ENCODE measurements around the gene XPR1.

The XPR1 gene

DNA sequence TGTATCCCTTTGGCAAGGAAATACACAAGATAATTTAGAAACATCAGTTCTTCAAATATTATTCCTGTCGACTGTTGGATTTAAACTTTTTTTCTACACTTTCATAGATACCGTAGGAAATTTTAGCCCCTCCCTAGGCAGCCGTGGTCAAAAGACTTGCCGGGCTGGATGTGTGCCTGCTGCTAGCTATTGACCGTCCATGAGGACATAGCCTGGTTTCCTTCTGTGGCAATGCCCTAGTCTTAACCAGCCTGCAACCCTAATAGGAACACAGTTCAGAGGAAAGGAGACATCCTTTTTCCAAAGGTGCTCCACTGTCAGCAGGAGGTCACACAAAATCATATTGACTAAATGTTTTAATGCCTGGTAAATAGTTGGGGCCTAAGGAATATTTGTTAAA is 260.4 kb downstream of the XPR1 start:
- DNase-seq (ENCODE audit: low spot score), result no peak

- DNase-seq (ENCODE audit: low spot score), result no peak
These were observed 260.9 kb downstream of the XPR1 start for GRCh38 chr1:180892675-180893074.

GRCh38 chr1:180893614-180894013 is 261.8 kb downstream of the XPR1 start:
- no peak for DNase-seq (ENCODE audit: low spot score)

GRCh38 chr1:180896161-180896560 is 264.3 kb downstream of the XPR1 start:
- DNase-seq (ENCODE audit: low spot score), result no peak

GRCh38 chr1:180898441-180899219 is 266.8 kb downstream of the XPR1 start:
- no peak for DNase-seq (ENCODE audit: low spot score)

- DNase-seq (ENCODE audit: low spot score), result no peak
These were observed 267.4 kb downstream of the XPR1 start for GRCh38 chr1:180899262-180899661.

- no peak for DNase-seq (ENCODE audit: low spot score)
These were observed 269.5 kb downstream of the XPR1 start for GRCh38 chr1:180901076-180901990.

- DNase-seq (ENCODE audit: low spot score), result no peak
These were observed 270.7 kb downstream of the XPR1 start for GRCh38 chr1:180902541-180902940.

DNA sequence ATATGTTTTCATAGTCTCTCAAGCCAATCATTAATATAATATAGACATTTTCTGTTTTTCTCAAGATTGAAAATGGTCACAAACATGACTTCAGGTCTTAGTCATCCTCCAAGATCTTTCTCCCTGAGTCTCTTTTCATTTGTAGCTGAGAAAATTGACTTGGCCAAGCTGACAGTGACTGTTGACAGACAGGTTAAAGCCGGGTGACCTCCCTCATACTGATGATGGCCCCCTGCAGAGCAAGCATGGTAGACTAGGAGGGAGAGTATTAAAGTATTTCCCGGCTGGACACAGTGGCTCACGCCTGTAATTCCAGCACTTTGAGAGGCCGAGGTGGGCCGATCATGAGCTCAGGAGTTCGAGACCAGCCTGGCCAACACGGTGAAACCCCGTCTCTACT is 274.1 kb downstream of the XPR1 start:
- no peak for DNase-seq (ENCODE audit: low spot score)

GRCh38 chr1:180906511-180906910 is 274.7 kb downstream of the XPR1 start:
- DNase-seq (ENCODE audit: low spot score), result no peak

DNA sequence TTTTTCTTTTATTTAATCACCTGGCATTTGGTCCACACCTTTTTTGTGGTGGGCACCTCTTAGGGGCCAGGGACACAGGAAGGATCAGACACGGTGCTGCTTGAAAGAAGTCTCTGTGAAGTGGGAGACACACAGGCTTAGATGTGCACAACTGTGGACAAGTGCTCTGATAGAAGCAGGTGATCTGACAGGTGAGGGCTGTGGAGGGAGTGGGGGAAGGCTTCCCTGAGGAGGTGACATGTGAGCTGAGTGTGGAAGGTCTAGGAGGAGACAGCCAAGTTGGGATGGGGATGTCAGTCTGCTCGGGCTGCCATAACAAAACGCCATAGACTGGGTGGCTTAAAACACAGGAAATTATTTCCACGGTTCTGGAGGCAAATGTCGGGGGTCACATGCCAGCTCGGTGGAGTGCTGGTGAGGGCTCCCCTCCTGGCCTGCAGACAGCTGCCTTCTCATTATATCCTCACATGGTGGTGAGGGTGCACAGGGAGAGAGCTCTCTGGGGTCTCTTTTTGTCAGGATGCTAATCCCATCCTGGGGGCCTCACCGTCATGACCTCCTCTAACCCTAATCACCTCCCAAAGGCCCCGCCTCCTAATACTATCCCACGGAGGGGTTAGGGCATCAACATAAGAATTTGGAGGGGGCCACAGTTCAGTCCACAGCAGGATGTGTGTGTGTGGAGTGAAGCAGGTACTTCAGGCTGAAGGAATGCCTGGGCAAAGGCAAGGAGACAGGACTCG is 275.7 kb downstream of the XPR1 start:
- no peak for DNase-seq (ENCODE audit: low spot score)

DNA sequence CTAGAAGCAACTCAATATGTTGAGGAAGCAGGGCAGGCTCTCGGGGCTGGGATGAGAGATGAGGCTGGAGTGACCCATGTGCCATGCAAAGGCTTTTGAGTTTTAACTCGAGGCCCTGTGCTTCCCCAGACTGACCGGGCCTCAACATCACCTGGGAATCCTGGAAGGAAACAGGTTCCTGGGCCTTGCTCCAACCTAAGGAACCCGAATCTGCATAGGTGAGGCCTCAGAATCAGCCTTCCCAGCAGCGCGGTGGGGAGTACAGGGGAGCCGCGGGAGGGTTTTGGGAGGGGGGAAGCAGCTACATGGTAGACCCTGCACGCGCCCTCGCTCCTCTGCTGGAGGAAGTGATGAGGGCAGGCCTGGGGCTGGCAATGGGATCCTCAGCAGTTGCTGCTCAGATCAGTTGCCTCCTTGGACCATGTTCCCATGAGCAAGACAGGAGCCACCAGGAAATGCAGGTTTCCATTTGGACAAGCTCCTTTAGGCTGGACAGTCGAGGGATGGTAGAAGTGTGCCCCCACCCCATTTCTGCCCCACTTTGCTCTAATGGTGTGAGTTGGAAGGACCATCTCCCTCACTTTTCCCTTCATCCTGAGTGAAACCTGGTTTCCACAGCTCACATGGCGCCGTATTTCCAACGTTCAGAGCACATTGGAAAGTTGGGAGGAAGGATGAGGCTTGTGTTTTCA is 276.4 kb downstream of the XPR1 start:
- DNase-seq (ENCODE audit: low spot score), result no peak

DNA sequence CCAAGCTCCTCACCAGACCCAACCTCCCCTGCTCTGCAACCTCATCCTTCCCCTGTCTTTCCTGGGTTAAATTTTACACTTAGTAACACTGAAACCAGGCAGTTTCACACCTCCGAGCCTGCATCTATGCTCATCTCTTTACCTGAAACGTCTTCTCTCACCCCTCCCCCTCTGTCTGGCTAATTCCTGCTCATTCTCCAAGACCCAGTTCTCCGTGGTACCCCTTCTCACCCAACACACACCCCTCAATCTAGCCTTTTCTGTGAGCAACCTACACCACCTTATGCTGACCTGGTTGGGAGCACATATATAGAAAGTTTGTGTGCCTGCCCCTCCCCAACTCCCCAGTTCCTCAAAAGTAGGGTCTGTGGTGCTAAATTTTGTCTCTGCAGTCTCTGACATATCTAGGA is 277.2 kb downstream of the XPR1 start:
- no peak for DNase-seq (ENCODE audit: low spot score)

- DNase-seq (ENCODE audit: low spot score), result no peak
These were observed 277.7 kb downstream of the XPR1 start for GRCh38 chr1:180909462-180909976.

GRCh38 chr1:180911640-180912191 is 279.9 kb downstream of the XPR1 start:
- no peak for DNase-seq (ENCODE audit: low spot score)

- DNase-seq (ENCODE audit: low spot score), result no peak
These were observed 280.5 kb downstream of the XPR1 start for GRCh38 chr1:180912211-180912800.

- no peak for DNase-seq (ENCODE audit: low spot score)
These were observed 281.2 kb downstream of the XPR1 start, which contains the start of gene KIAA1614 for GRCh38 chr1:180912801-180913565. TSS of gene KIAA1614 (plus strand) at chr1:180912897. CDS start at chr1:180913244, 347 bp downstream.

GRCh38 chr1:180915426-180915965 is 283.7 kb downstream of the XPR1 start:
- no peak for DNase-seq (ENCODE audit: low spot score)

- DNase-seq (ENCODE audit: low spot score), result no peak
These were observed 284.4 kb downstream of the XPR1 start for GRCh38 chr1:180916012-180916770.

Measured in pons (tissue), 1 donor.